MCF 10A (cell line): Measurements from ENCODE around the gene FAM217A. TPM values are rescaled to one million over a fixed set of nuclear protein-coding genes. Genes with fewer than 3 reads are reported as not detected.

Source experiments
- BruUV-seq: library from RNA; stranded (reverse); fragments of 400-500 nt; replicated peaks from 2 replicates; lab custom pipeline; 2021; lab: Mats Ljungman, UMichigan
- CTCF ChIA-PET: fragments of 300-600 bp; sonication (Branson Sonifier 250); formaldehyde crosslinking; extraction: SDS; loops from one replicate; lab custom pipeline; 2021; ENCODE audit warnings: antibody characterized with exemption, inconsistent platforms; lab: Yijun Ruan, JAX
- POLR2A ChIA-PET: fragments of 300-600, 350-650 bp; sonication (Branson Sonifier 250); formaldehyde crosslinking; extraction: SDS; loops from one replicate; lab custom pipeline; 2020; ENCODE audit warnings: antibody characterized with exemption, inconsistent platforms; lab: Yijun Ruan, JAX
- DNase-seq: peaks from one replicate; pipeline ENCODE4 v3.0.0-alpha.2; 2018; ENCODE audit not compliant: unreplicated experiment
- H3K27ac Mint-ChIP-seq: one replicate; pipeline ENCODE4 v1.8.0; 2022; ENCODE audit warnings: mild to moderate bottlenecking, low read depth, mixed read lengths; ENCODE audit not compliant: unreplicated experiment
- H3K27me3 Mint-ChIP-seq: one replicate; pipeline ENCODE4 v1.8.0; 2022; ENCODE audit warnings: mixed read lengths; ENCODE audit not compliant: insufficient read depth, unreplicated experiment
- H3K36me3 Mint-ChIP-seq: one replicate; pipeline ENCODE4 v1.8.0; 2022; ENCODE audit warnings: mild to moderate bottlenecking, moderate library complexity, mixed read lengths; ENCODE audit not compliant: insufficient read depth, unreplicated experiment
- H3K4me1 Mint-ChIP-seq: one replicate; pipeline ENCODE4 v1.8.0; 2022; ENCODE audit warnings: mixed read lengths; ENCODE audit not compliant: insufficient read depth, unreplicated experiment
- H3K4me3 Mint-ChIP-seq: one replicate; pipeline ENCODE4 v1.8.0; 2022; ENCODE audit warnings: mild to moderate bottlenecking, moderate library complexity, mixed read lengths; ENCODE audit not compliant: unreplicated experiment
- H3K9me3 Mint-ChIP-seq: one replicate; pipeline ENCODE4 v1.8.0; 2022; ENCODE audit warnings: mixed read lengths; ENCODE audit not compliant: unreplicated experiment
- CTCF ChIP-seq: fragments of 200-600 bp; IDR thresholded peaks from one replicate; pipeline ENCODE4 v1.8.0; 2022; ENCODE audit warnings: antibody characterized with exemption, mild to moderate bottlenecking; ENCODE audit not compliant: unreplicated experiment
- intact Hi-C: fragments of 100-400 bp; cut with micrococcal nuclease; formaldehyde crosslinking; loops from 2 replicates; pipeline ENCODE4 v1.14.1; 2022
- total RNA-seq: library from RNA; stranded (reverse); gene quantifications from 2 replicates; pipeline ENCODE4 v1.2.3, GENCODE V29; 2022

FAM217A gene
- total RNA-seq, 1 experiment from 2014 or later, result not detected

DNA sequence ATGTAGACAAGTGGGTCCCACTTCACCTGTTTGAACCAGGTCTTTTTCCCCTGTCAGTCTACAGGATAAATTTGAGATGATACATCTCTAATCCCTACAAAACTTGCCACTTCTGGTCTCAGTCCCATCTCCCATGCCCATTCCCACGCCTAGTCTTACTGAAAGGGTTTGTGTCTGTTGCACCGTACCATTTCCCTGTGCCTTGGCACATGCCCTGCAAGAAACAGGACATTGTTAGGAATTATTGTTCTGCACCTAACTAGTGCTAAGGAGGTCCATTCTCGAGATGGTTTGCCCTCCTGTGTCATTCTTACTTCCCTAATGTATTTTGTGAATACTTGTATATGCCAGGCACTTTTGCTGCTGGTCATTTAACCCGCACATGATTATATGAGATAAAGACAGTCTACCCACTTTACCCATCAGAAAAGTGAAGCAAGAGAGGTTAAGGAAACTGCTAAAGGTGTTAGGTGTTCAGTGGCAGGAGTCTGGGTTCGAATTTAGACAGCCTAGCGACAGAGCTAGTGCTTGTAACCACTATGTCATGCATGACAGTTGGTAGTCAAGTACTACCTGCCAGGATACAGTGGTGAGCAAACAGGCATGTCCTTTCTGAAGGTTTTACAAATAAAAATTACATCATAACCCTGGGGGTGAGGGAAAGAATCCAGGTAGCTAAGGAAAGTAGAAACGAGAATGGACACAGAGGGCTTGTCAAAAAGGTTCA is 12.7 kb downstream of the FAM217A start:
- intact Hi-C loops, result no loop called here
- H3K4me1 Mint-ChIP-seq, result no peaks in the 10 kb centered on the region
- POLR2A ChIA-PET, result interaction anchor here (1.0 to 1.9 kb wide), 3 partner anchors 9 to 69 kb away, joined by 3 to 5 read pairs (median 4); partner anchors contain the start of gene ECI2
- H3K27ac Mint-ChIP-seq, result no peak overlapping the region
- peaks cover 51% of the 10 kb centered on the region for H3K36me3 Mint-ChIP-seq
- no peak for DNase-seq
- no peaks in the 10 kb centered on the region for H3K9me3 Mint-ChIP-seq
- CTCF ChIA-PET, result interaction anchor here (1.0 kb wide), 1 partner anchor 37 kb away, joined by 3 read pairs; no protein-coding TSS in a partner anchor
- TF ChIP-seq CTCF, result no peak
- H3K4me3 Mint-ChIP-seq, result no peak overlapping the region
- BruUV-seq, result no TSS peak
- H3K27me3 Mint-ChIP-seq, result no peaks in the 10 kb centered on the region

DNA sequence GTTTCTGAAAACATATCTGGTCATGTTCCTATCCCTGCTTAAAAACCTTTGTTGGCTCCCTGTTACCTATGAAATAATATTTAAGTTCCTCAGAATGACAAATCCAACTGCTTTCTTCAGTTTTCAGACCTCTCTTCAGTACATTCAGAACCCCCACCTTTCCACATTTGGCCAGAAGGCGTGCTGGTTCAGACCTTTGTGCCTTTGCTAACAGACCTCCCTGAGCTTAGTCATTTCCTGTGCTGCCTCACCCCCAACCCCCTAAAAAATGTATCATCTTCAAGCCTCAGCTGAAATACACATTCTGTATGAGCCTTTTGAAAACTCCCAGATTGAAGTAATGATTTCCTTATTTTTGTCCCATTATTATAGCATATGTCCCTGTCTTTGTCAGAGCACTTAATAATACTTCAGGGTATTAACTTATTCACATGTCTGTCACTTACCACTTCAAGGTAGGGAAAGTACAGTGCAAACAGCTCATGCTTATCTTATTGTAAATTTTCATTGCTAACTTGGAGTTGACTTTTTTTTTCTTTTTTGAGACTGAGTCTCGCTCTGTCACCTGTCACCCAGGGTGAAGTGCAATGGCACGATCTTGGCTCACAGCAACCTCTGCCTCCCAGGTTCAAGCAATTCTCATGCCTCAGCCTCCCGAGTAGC is 19.7 kb downstream of the FAM217A start:
- H3K4me1 Mint-ChIP-seq, result peaks cover 20% of the 10 kb centered on the region
- H3K27ac Mint-ChIP-seq, result peak overlapping the region; percentile 80
- H3K4me3 Mint-ChIP-seq, result peak overlapping the region; percentile 23
- no peaks in the 10 kb centered on the region for H3K9me3 Mint-ChIP-seq
- ChIA-PET POLR2A (interaction anchor here (0.5 to 3.4 kb wide), 13 partner anchors 9 to 1162 kb away, joined by 3 to 19 read pairs (median 4); partner anchors contain the start of gene ECI2), CTCF (interaction anchor here (0.7 to 7.2 kb wide), 7 partner anchors 36 to 1213 kb away, joined by 3 to 92 read pairs (median 4); no protein-coding TSS in a partner anchor)
- TF ChIP-seq CTCF, result no peak
- intact Hi-C loops, result loop anchor here (1.0 to 2.0 kb wide), 2 partner anchors 68 to 97 kb away; no protein-coding TSS in a partner anchor
- no peaks in the 10 kb centered on the region for H3K27me3 Mint-ChIP-seq
- no TSS peak for BruUV-seq
- peak; percentile 90 for DNase-seq
- peaks cover 88% of the 10 kb centered on the region for H3K36me3 Mint-ChIP-seq

DNA sequence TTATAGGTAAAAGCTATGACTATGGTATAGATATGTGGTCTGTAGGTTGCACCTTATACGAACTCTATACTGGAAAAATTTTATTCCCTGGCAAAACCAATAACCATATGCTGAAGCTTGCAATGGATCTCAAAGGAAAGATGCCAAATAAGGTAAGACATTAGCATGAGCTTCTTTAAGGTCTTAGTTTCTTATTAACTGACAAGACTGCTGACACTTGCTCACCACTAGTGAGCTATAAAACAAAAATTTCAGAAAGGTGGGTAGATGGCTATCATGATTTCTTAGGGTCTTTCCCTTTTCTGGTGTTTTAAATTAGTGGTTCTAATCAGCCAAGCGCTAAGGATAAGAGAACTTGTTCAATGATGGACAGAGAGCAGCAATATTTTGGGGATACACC is 21.9 kb downstream of the FAM217A start:
- no peak for DNase-seq
- CTCF ChIA-PET, result interaction anchor here (0.7 to 7.2 kb wide), 6 partner anchors 35 to 153 kb away, joined by 3 to 92 read pairs (median 4); no protein-coding TSS in a partner anchor
- no TSS peak for BruUV-seq
- H3K27ac Mint-ChIP-seq, result no peak overlapping the region
- peaks cover 88% of the 10 kb centered on the region for H3K36me3 Mint-ChIP-seq
- intact Hi-C loops, result no loop called here
- H3K27me3 Mint-ChIP-seq, result no peaks in the 10 kb centered on the region
- H3K9me3 Mint-ChIP-seq, result no peaks in the 10 kb centered on the region
- POLR2A ChIA-PET, result interaction anchor here (0.7 to 3.4 kb wide), 7 partner anchors 10 to 78 kb away, joined by 3 to 19 read pairs (median 5); partner anchors contain the start of gene ECI2
- no peak for TF ChIP-seq CTCF
- no peak overlapping the region for H3K4me3 Mint-ChIP-seq
- peaks cover 26% of the 10 kb centered on the region for H3K4me1 Mint-ChIP-seq
